GM12874 (cell line): Measurements from ENCODE around the gene KLK4.
A peak's percentile ranks its signal among the peaks of the same experiment; 100 is the strongest.

ENCODE experiments used
- CTCF ChIP-seq: IDR thresholded peaks from 2 replicates; pipeline ENCODE4 v1.5.1; 2011; ENCODE audit warnings: low read depth, mild to moderate bottlenecking, control low read depth, low read length, moderate library complexity; ENCODE audit not compliant: insufficient read depth

The KLK4 gene

GRCh38 chr19:50926144-50926543 lies 14.9 kb upstream of the KLK4 start:
- TF ChIP-seq CTCF = no peak

- no peak for TF ChIP-seq CTCF
Observed at GRCh38 chr19:50925734-50926133, 14.5 kb upstream of the KLK4 start.

- TF ChIP-seq CTCF = no peak
Observed at GRCh38 chr19:50924586-50924985, 13.4 kb upstream of the KLK4 start.

- peak; percentile 87 for TF ChIP-seq CTCF
Observed at GRCh38 chr19:50922317-50922853, 11.2 kb upstream of the KLK4 start.

- TF ChIP-seq CTCF = no peak
Observed at GRCh38 chr19:50921426-50922316, 10.5 kb upstream of the KLK4 start.

GRCh38 chr19:50916069-50916468 lies 4.9 kb upstream of the KLK4 start:
- TF ChIP-seq CTCF = no peak

- TF ChIP-seq CTCF = no peak
Observed at GRCh38 chr19:50912727-50913716, 1.8 kb upstream of the KLK4 start.
